HepG2 (cell line): Measurements from ENCODE around the gene HEPHL1. TPM values are rescaled to one million over a fixed set of nuclear protein-coding genes. Genes with fewer than 3 reads are reported as not detected.

Experiments
- ATAC-seq: fragments of 200-7000 bp; cut with Tn5 transposase; 3 replicates; pipeline ENCODE4 v1.9.1; 2020; ENCODE audit warnings: mild to moderate bottlenecking, moderate library complexity
- BruUV-seq: library from RNA; stranded (reverse); fragments of 400-500 nt; replicated peaks from 2 replicates; lab custom pipeline; 2021; lab: Mats Ljungman, UMichigan
- CTCF ChIA-PET: fragments of 300-600 bp; formaldehyde crosslinking; extraction: SDS; loops from one replicate; lab custom pipeline; 2021; ENCODE audit warnings: low total read pairs, inconsistent platforms, low intra/inter-chr PET ratio; lab: Yijun Ruan, JAX
- POLR2A ChIA-PET: fragments of 350-600 bp; sonication (Branson Sonifier 250); formaldehyde crosslinking; loops from one replicate; lab custom pipeline; 2020; ENCODE audit warnings: antibody characterized with exemption, inconsistent platforms; lab: Yijun Ruan, JAX
- DNase-seq: peaks from one replicate; pipeline ENCODE4 v3.0.0-alpha.2; 2015; ENCODE audit warnings: low spot score
- FAIRE-seq: peaks from 3 replicates; lab custom pipeline; 2011; peaks lifted over from hg19 to GRCh38; lab: Jason Lieb, UNC
- H2AFZ ChIP-seq: one replicate; pipeline ENCODE4 v1.6.1; 2011; ENCODE audit warnings: low read length, inconsistent platforms
- H3K27ac ChIP-seq: fragments of 300-600 bp; 3 replicates; pipeline ENCODE4 v1.8.0; 2011; ENCODE audit warnings: mixed run types, mild to moderate bottlenecking, mixed read lengths, low read length, inconsistent platforms; ENCODE audit not compliant: insufficient read depth; ENCODE audit errors: extremely low read length
- H3K27me3 ChIP-seq, 2 experiments: fragments of 200-600 bp in 1 of 2; 2 replicates in 1 of 2; 3 replicates in 1 of 2; pipeline versions ENCODE4 v1.6.0 to v1.8.0; 2011; ENCODE audit warnings: low read length in 2 of 2, mild to moderate bottlenecking in 2 of 2, moderate library complexity in 2 of 2, inconsistent platforms in 1 of 2; ENCODE audit not compliant: insufficient read depth in 2 of 2, control insufficient read depth in 1 of 2
- H3K36me3 ChIP-seq, 2 experiments: fragments of 200-600 bp in 1 of 2; replicated peaks in 1 of 2; 2 replicates in 1 of 2; 3 replicates in 1 of 2; pipeline versions ENCODE4 v1.5.1 to v1.8.0; 2011; ENCODE audit warnings: low read length in 2 of 2, inconsistent platforms in 1 of 2; ENCODE audit not compliant: insufficient read depth in 2 of 2, control insufficient read depth in 1 of 2
- H3K4me1 ChIP-seq: 2 replicates; pipeline ENCODE4 v1.5.1; 2012; ENCODE audit warnings: low read length, inconsistent platforms; ENCODE audit not compliant: insufficient read depth
- H3K4me2 ChIP-seq: 2 replicates; pipeline ENCODE4 v1.6.0; 2011; ENCODE audit warnings: low read depth, low read length, inconsistent platforms
- H3K4me3 ChIP-seq, 3 experiments: fragments of 200-600 bp in 1 of 3; sonication (generic), shearing (Covaris generic) in 1 of 3; replicated peaks in 1 of 3; 2 replicates each; pipeline ENCODE4 v1.5.1; 2011 to 2016; ENCODE audit warnings: low read length in 3 of 3, inconsistent platforms in 2 of 3, low read depth in 2 of 3, mild to moderate bottlenecking in 2 of 3, control low read depth in 1 of 3, mixed read lengths in 1 of 3; ENCODE audit not compliant: insufficient read depth in 1 of 3
- H3K79me2 ChIP-seq: one replicate; pipeline ENCODE4 v1.6.1; 2011; ENCODE audit warnings: low read length, inconsistent platforms; ENCODE audit not compliant: insufficient read depth
- H3K9ac ChIP-seq: 2 replicates; pipeline ENCODE4 v1.6.0; 2011; ENCODE audit warnings: mild to moderate bottlenecking, low read depth, low read length, inconsistent platforms; ENCODE audit not compliant: insufficient read depth
- H3K9me3 ChIP-seq: 2 replicates; pipeline ENCODE4 v1.5.1; 2012; ENCODE audit warnings: mild to moderate bottlenecking, low read length
- H4K20me1 ChIP-seq: 2 replicates; pipeline ENCODE4 v1.6.0; 2011; ENCODE audit warnings: inconsistent platforms, mild to moderate bottlenecking, low read length, moderate library complexity; ENCODE audit not compliant: insufficient read depth
- ARHGAP35 ChIP-seq: sonication (generic); formaldehyde crosslinking; IDR thresholded peaks from 2 replicates; pipeline ENCODE4 v1.9.0; 2022; ENCODE audit warnings: mild to moderate bottlenecking, inconsistent platforms, moderate library complexity, missing genetic modification reagents, borderline replicate concordance
- CBX2 ChIP-seq, 2 experiments: fragments of 200-600 bp in 1 of 2; sonication (generic); formaldehyde crosslinking in 1 of 2; IDR thresholded peaks; 2 replicates each; pipeline versions ENCODE4 v1.7.0 to v1.8.1; 2018 to 2022; ENCODE audit warnings: low read depth in 2 of 2, low read length in 1 of 2, mild to moderate bottlenecking in 1 of 2, missing genetic modification reagents in 1 of 2
- DPF2 ChIP-seq: sonication (generic); formaldehyde crosslinking; IDR thresholded peaks from 2 replicates; pipeline ENCODE4 v1.4.0; 2020; ENCODE audit warnings: mild to moderate bottlenecking, low read depth, missing genetic modification reagents, borderline replicate concordance
- FOXO1 ChIP-seq: sonication (generic); formaldehyde crosslinking; IDR thresholded peaks from 2 replicates; pipeline ENCODE4 v1.4.0; 2020; ENCODE audit warnings: missing genetic modification reagents
- GABPA ChIP-seq, 2 experiments: IDR thresholded peaks; 2 replicates each; pipeline ENCODE4 v1.6.1; 2011 to 2016; ENCODE audit warnings: low read depth in 2 of 2, low read length in 1 of 2, missing biosample characterization in 1 of 2, missing genetic modification characterization in 1 of 2
- HNRNPH1 ChIP-seq: fragments of 200-400 bp; formaldehyde crosslinking; optimal IDR thresholded peaks from 2 replicates; pipeline ENCODE3; 2017; ENCODE audit warnings: mild to moderate bottlenecking, low read depth, low read length
- KDM3A ChIP-seq: IDR thresholded peaks from 2 replicates; pipeline ENCODE4 v1.6.1; 2018; ENCODE audit warnings: low read depth, missing compliant biosample characterization
- KLF13 ChIP-seq: sonication (generic); formaldehyde crosslinking; IDR thresholded peaks from 2 replicates; pipeline ENCODE4 v1.4.0; 2020; ENCODE audit warnings: mild to moderate bottlenecking, missing genetic modification reagents
- NR2F1 ChIP-seq, 2 experiments: fragments of 450-650 bp in 1 of 2; formaldehyde crosslinking in 1 of 2; IDR thresholded peaks; 2 replicates each; pipeline versions ENCODE4 v1.5.0 to v1.6.1; 2016 to 2020; ENCODE audit warnings: mild to moderate bottlenecking in 1 of 2, missing compliant biosample characterization in 1 of 2, missing genetic modification reagents in 1 of 2, moderate library complexity in 1 of 2
- NRL ChIP-seq: sonication (generic); formaldehyde crosslinking; IDR thresholded peaks from 2 replicates; pipeline ENCODE4 v1.5.0; 2020; ENCODE audit warnings: missing genetic modification reagents, mild to moderate bottlenecking, moderate library complexity, borderline replicate concordance
- PTBP1 ChIP-seq: fragments of 200-400 bp; formaldehyde crosslinking; IDR thresholded peaks from 2 replicates; pipeline ENCODE4 v1.6.1; 2018; ENCODE audit warnings: low read length, low read depth; ENCODE audit not compliant: poor library complexity, severe bottlenecking
- ZBTB44 ChIP-seq: sonication (generic); formaldehyde crosslinking; IDR thresholded peaks from 2 replicates; pipeline ENCODE4 v1.4.0; 2020; ENCODE audit warnings: missing genetic modification reagents
- ZFY ChIP-seq: sonication (generic); formaldehyde crosslinking; IDR thresholded peaks from 2 replicates; pipeline ENCODE4 v1.4.0; 2020; ENCODE audit warnings: missing genetic modification reagents
- ZNF10 ChIP-seq: sonication (generic); formaldehyde crosslinking; IDR thresholded peaks from 2 replicates; pipeline ENCODE4 v1.4.0; 2020; ENCODE audit warnings: mild to moderate bottlenecking, low read depth, missing genetic modification reagents, borderline replicate concordance
- ZNF468 ChIP-seq: sonication (generic); formaldehyde crosslinking; IDR thresholded peaks from 2 replicates; pipeline ENCODE4 v1.8.0; 2022; ENCODE audit warnings: mild to moderate bottlenecking, moderate library complexity, missing genetic modification reagents
- WGBS: methylation state at CpG from one replicate; pipeline ENCODE4 v1.1.6; 2017; ENCODE audit warnings: low lambda C conversion rate; 5-methylcytosine and 5-hydroxymethylcytosine counted together
- in situ Hi-C: cut with HindIII; loops from 2 replicates; pipeline ENCODE4 v1.10.0; 2017; ENCODE audit warnings: low pct_unique_long_range_greater_than_20kb; ENCODE audit not compliant: extremely low pct_ligation_motif_present
- intact Hi-C: fragments of 100-400 bp; cut with micrococcal nuclease; formaldehyde crosslinking; loops from one replicate; pipeline ENCODE4 v1.10.0; 2022; ENCODE audit not compliant: unreplicated experiment
- polyA plus RNA-seq, 8 experiments: library from polyadenylated mRNA; depleted of rRNA in 3 of 8; stranded (reverse) in 7 of 8; unstranded in 1 of 8; fragments of >200 nt; fragmentation: Illumina TruSeq in 4 of 8; extraction: Trizol in 4 of 8; gene quantifications; 2 replicates each; pipeline versions ENCODE4 v1.2.1 to v1.2.3, GENCODE V29; 2011 to 2016; ENCODE audit warnings: low read depth in 4 of 8, missing spikeins in 1 of 8, mixed read lengths in 1 of 8; ENCODE audit not compliant: insufficient read depth in 1 of 8
- total RNA-seq, 5 experiments: library from RNA; depleted of rRNA; stranded (reverse); fragments of >200 nt; fragmentation: Illumina TruSeq; extraction: Trizol; gene quantifications; 2 replicates each; pipeline ENCODE4 v1.2.3, GENCODE V29; 2016; ENCODE audit warnings: low read depth in 1 of 5
- TF ChIP-seq, protein P1 (sequence below): sonication (generic); formaldehyde crosslinking; IDR thresholded peaks from 2 replicates; pipeline ENCODE4 v1.4.0; 2020; ENCODE audit warnings: mild to moderate bottlenecking, missing genetic modification reagents

The HEPHL1 gene
- total and polyA plus RNA-seq, 2 of the 13 experiments (the other 11 are each of a cell fraction or from before 2014, with no cell fraction given): 0.04 to 0.05 TPM

DNA sequence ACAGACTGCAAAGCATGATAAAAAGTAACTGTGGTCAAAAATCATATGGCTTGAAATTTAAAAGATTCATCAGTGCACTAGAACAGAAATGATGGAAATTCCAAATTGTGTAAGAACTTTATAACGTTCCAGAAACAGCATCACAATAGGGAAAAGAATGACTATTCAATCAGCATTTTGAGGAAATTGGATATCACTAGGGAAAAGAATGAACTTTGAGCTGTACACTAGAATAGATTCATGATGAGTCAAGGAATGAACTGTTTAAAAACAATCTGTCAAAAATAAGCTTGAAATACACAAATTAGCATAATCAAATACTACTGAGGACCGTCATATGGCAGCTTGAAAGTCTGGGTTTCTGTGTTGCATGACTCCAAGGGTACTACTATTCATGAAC is 20.5 kb upstream of the HEPHL1 start:
- POLR2A ChIA-PET: no interaction called here
- Histone ChIP-seq H3K4me2 (no peak overlapping the region), H3K4me1 (no peaks in the 10 kb centered on the region), H3K36me3 (no peaks in the 10 kb centered on the region), H2AFZ (no peak overlapping the region), H3K4me3 (no peak overlapping the region), H3K9me3 (no peaks in the 10 kb centered on the region), H3K9ac (no peak overlapping the region), H3K79me2 (no peaks in the 10 kb centered on the region), H3K27me3 (no peaks in the 10 kb centered on the region), H3K27ac (no peak overlapping the region), H4K20me1 (no peaks in the 10 kb centered on the region)
- DNase-seq: no peak
- ATAC-seq: no peak
- intact Hi-C loops (no loop called here), in situ Hi-C loops (no loop called here)
- no peak for FAIRE-seq
- CTCF ChIA-PET: no interaction called here
- TF ChIP-seq ZFY (CRISPR knock-in tag) (no peak), ZNF468 (no peak), PTBP1 (no peak)
- 9% methylated on average over 2 of the region's 2 CpGs for WGBS
- BruUV-seq: no TSS peak

GRCh38 chr11:94002226-94002625 is 18.9 kb upstream of the HEPHL1 start:
- no peak for ATAC-seq
- TF ChIP-seq CBX2 (IDR thresholded peaks at IDR 0.05; ENCODE audit: low read depth, low read length) (no peak), CBX2 (CRISPR knock-in tag; IDR thresholded peaks at IDR 0.05; ENCODE audit: low read depth) (no peak), ZNF10 (CRISPR knock-in tag) (no peak), NRL (CRISPR knock-in tag) (no peak), FOXO1 (CRISPR knock-in tag) (no peak), GABPA (IDR thresholded peaks at IDR 0.05; ENCODE audit: low read depth, low read length) (no peak), GABPA (CRISPR knock-in tag; IDR thresholded peaks at IDR 0.05; ENCODE audit: low read depth) (no peak), ARHGAP35 (CRISPR knock-in tag) (no peak), HNRNPH1 (no peak), NR2F1 (CRISPR knock-in tag; IDR thresholded peaks at IDR 0.05) (no peak), KDM3A (CRISPR knock-in tag) (no peak), ZBTB44 (CRISPR knock-in tag) (no peak), KLF13 (CRISPR knock-in tag) (no peak), DPF2 (CRISPR knock-in tag) (no peak)
- TF ChIP-seq, protein P1, sequence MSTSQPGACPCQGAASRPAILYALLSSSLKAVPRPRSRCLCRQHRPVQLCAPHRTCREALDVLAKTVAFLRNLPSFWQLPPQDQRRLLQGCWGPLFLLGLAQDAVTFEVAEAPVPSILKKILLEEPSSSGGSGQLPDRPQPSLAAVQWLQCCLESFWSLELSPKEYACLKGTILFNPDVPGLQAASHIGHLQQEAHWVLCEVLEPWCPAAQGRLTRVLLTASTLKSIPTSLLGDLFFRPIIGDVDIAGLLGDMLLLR (CRISPR knock-in tag): no peak

More at GRCh38 chr11:94002226-94002625, 18.9 kb upstream of the HEPHL1 start:
- Histone ChIP-seq H3K27ac (no peak overlapping the region), H3K4me3 (no peak overlapping the region), H3K4me1 (no peaks in the 10 kb centered on the region), H4K20me1 (no peaks in the 10 kb centered on the region), H3K79me2 (no peaks in the 10 kb centered on the region), H3K36me3 (no peaks in the 10 kb centered on the region), H2AFZ (no peak overlapping the region), H3K27me3 (no peaks in the 10 kb centered on the region), H3K9ac (no peak overlapping the region), H3K4me2 (no peak overlapping the region), H3K9me3 (no peaks in the 10 kb centered on the region)
- ChIA-PET CTCF (no interaction called here), POLR2A (no interaction called here)
- in situ Hi-C loops (no loop called here), intact Hi-C loops (no loop called here)
- no TSS peak for BruUV-seq
- 0% methylated on average over 2 of the region's 2 CpGs for WGBS
- no peak for FAIRE-seq
- DNase-seq: no peak
